AG08395 (cell line): ENCODE data around the gene NFASC.

Experiments used
- DNase-seq: peaks from one replicate; pipeline ENCODE4 v3.0.0; 2012; ENCODE audit warnings: mixed read lengths, low spot score

Gene NFASC

DNA sequence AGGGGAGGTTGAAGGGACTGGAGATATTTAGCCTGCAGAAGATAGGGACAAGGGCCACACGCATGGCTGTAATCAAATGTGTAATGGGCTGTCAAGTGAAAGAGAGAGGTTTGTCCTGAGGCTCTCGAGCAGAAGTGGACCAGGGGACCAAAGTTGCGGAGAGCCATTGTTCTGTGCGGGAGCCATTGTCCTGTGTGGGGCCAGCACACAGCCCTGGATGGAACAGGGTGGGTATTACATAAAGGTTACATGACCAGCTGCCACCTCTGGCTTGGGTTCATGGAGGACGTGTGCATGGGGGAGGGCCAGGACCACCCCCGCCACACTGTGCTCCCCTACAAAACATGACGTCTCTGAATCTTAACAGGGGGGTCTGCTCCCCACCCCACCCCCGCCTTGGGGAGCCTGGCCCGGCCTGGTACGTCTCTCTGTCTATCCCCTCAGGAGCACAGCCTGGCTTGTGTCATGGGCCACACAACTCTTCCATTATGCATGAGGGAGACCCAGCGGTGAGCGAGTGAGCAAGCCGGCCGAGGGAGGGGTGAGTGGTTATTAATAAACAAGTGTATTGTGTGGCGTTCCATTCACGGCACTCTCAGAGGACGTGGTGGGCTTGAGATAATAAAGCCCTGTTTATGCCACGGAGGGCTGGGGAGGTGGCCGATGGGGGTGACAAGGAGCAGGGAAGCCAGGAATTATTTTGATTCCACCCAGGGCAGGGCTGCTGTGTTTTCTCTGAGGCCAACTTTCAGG, at the start of gene NFASC:
NFASC (plus strand) TSS at position 703 of the 753 bp plus-strand sequence. CDS start 73,454 bp downstream, outside the sequence.
- DNase-seq: no peak

DNA sequence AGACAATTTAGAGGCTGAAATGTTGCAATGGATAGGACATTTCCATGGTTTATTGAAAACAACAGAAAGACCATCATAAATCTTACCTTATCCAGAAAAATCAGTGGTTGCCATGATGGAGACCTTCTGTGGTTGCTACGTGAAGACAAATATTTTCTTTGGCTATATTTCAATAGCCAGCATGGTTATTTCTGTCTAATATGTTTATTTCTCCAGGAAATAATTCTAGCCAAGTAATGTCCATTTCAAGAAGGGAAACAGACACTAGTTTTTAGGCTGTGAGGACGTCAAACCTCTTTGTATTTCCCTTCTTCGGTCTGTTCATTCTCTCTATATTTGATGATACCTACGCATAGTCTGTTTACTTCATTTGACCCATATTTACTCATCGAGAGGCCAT, 49.2 kb upstream of the NFASC start:
- no peak for DNase-seq

DNA sequence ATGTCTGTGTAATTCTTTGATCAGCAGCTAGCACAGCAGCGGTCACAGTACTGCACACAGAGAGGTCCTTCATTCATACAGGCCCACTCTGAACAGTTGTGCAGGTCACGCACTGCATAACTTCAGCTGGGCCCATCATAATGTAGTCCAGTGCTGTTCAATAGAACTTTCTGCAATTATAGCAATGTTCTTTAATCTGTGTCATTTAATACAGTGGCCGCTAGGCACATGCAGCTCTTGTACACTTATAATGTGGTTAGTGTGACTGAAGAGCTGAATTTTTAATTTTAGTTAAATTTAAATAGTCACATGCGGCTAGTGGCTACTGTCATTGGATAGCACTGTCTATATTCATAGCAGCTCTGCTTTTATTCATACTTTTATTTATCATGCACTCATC, 48.7 kb upstream of the NFASC start:
- no peak for DNase-seq

DNA sequence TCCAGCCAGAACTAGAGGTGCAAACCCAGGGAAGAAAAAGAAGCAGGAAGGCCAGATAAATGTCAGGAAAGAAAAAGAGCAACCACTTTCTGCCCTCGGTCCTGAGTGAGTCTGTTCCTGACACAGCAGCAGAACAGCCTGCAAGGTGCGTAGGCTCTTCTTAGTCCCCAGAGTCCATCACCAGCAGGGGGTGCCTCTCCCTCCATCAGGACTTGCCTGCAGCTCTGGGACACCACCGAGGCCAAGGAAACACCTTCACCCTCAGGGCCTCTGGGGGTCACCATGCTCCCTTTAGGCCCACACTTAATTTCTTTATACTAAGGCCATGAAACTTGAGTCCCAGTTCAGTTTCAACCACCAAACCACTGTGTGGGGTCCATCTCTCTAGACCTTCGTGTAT, 43.7 kb upstream of the NFASC start:
- peak; percentile 38 for DNase-seq

DNA sequence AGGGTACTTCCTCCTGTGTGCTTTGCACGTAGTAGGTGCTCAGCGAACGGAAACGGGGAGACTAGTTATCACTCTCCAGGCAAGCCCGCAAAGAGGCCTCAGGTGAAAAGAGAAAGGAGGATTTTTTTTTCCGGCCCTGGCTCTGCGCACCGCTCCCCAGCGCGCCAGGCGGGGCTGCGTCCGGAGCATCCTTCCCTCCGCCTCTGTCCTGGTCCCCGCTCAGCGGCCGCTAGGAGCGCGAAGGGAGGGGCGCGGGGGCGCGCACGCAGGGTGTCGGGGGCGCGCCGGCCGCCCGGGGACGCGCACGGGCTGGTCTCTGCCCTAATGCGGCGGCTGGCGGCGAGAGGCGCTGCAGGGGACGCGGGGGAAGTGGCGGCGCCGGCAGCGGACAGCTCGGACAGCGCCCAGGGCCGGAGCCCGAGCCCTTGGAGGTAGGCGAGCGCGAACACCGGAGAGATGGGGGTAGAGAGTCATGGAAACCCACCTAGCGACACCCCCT, 42.3 kb upstream of the NFASC start:
- peak; percentile 96 for DNase-seq

DNA sequence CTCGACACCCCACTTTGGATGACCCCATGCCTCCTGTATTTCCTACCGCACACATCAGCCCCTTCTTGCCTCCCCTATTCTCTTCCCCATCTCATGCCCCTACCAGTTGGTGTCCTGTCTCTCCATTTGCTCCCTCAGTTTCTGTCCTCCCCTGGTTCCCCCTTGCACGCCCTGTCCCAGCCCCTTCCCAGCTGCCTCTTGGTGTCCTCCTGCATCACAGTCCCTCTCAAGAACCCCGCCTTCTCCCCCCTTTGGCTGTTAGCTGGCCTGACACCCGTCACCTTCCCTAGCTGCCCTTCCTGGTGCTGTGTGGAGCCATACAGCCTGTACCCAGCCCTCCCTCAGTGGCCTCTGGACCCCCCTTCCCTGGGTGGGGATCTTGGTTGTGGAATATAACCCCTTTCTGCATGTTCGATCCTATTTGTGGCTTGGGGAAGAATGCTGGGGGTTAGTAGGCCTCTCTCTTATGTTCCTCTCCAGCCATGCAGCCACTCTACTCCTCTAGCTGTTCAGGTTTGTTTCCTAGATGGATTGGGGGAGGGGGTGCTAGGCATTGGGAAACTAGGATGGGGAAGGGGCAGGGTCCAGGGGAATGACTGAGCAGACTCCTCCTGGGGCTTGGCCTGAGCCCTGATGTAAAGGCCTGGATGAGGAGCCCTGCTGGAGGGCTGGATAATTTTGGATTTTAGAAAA, 41.4 kb upstream of the NFASC start:
- no peak for DNase-seq

DNA sequence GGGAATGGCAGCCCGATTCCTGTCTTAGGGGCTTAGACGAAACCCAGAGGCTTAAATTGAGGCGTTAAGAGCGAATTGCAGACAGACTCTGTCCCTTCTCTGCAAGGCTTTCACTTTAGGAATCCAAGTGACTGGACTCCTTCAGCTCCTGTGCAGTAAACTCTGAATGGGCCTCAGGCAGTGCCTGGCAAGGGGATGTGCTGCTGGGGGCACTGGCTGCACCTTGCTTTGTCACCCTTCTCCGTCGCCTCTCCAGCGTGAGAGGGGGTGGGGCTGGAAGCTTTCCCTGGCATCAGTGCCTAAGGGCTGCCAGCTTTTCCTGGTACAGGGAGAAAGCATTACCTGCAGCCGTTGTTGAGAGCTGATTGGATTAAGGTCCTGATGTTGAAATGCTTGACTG, 39.9 kb upstream of the NFASC start:
- no peak for DNase-seq

DNA sequence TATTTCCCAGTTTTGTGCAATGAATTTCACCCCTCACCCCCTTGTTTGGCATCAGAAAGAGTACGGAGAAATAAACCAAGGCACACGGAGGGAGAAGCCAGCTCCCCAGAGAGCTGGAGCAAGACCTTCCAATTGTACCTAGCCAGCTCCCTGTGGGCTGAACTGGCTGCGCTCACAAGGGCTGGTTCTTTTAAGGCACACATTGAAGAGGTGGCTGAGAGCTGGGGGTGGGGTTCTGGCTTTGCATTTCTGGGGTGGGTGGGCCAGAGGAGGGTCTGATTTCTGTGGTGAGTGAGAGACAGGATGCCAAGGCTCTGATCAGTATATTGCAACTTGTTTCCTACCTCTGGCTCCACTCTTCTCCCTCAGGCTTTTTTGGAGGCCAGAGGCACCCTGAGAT, 39.5 kb upstream of the NFASC start:
- no peak for DNase-seq

DNA sequence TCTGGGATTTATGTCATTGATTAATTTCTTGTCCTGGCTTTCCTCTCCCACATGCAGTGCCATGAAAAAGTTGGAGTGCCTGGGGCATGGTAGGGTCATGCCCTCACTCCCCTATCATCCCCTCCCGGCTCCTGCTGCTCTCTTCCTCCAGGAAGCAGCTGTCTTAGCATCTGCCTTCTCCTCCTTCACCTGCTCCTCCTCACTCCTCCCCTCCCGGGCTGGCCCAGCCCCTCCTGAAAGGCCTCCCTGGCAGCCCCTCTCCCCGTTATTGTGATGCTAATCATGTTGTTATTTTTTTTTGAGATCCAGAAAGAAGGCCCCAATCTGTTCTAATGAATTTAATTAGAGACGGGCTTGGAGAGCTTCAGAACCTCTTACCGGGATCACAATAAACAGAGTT, 36.3 kb upstream of the NFASC start:
- DNase-seq: no peak

DNA sequence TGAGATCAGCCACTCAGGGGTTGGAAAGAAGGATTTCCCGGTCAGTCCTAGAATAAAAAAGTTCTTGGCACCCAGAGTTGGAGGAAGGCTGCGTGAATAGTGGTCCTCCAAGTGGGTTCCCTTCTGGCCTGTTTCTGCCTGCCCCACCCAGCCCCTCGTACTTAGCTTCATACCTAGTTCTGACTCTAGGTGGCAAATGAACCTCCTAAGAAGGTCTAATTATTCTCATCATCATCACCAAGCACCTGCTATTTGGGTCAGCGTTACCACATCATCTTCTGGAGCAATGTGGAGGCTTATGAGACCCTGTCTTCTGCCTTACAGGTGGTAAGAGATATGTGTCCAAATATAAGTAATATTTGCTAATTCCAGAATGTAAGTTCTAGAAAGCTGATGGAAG, 35.9 kb upstream of the NFASC start:
- DNase-seq: no peak

DNA sequence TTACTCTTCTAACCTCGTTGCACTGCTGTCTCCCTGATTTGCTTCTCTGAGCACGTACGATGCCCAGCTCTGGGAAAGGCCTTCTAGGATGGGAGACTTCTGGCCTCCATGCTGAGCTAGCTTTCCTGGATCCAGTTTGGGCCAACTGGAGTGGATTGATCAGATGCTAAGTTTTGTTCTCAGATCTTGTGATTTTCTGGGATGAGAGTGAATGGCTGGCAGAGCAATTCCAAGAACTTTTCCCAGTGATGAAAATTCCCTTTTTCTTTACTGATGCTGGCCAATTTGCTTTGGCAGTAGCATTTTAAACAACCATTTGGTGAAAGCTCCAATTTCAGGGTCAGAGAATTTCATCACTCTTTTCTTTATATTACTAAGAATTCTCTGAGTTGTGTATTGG, 34.9 kb upstream of the NFASC start:
- DNase-seq: no peak

DNA sequence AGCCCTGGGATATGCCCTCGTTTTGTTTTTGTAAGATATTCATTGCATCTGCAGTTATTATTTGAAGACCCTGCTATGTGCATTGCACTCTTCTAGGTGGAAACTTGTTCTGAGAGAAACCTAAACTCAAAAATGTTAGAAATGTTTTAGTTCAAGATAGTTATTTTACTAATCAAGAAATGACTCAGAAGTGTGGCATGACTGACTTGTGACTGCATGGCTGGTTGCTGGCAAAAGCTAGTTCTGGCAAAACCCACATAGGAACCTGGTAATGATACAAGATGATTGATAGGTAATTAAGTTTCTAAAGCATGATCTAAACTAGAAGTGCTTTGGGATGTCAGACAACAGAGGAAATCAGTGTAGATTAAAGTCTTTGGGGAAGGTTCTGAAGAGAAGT, 33.8 kb upstream of the NFASC start:
- DNase-seq: peak; percentile 31

DNA sequence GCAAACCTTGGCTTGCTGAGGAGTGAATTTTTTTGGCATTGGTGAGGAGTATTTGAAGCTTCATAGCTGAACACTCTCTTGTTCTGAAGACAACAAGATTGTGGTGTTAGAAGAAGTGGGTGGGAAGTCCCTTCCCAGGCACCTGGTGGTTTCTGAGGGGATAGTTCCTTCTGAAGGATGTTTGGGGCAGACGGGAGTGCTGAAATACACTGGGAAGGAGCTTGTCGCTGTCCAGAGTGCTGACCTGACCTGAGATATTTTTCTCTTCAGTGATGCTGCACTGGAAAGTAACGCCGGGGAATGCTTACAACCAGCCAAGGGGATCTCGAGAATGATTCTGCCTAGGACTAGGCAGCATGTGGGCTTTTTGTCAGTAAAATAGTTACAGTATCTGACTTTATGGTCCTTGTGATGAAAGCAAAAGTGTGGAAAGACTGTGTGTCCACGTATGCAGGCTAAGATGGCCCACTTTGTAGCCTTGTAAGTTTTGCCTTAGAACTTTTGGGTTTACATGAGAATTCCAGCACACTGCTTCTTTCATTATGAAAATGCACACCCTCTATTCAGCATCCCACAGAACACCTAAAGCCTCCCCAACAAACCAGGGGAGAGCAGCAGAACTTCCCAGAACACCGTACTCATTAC, 33.1 kb upstream of the NFASC start:
- peak; percentile 80 for DNase-seq

DNA sequence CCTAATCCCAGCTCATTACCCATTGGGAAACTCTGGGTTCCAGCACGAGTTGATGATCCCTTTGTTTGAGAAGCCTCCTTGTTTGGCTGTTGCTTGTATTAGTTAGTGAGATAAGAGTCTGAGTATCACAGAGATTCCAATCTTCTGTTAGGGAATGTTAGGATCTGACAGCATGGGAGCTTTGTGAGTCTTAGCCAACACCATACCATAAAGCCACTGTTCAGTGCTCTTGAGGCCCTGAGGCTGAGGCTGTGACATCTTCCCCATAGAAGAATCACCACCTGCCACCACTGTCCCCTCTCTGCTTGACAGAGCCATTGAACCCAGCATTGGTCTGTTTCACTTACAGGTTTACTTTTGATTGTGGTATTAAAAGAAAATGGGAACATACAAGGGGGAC, 29.3 kb upstream of the NFASC start:
- DNase-seq: no peak

DNA sequence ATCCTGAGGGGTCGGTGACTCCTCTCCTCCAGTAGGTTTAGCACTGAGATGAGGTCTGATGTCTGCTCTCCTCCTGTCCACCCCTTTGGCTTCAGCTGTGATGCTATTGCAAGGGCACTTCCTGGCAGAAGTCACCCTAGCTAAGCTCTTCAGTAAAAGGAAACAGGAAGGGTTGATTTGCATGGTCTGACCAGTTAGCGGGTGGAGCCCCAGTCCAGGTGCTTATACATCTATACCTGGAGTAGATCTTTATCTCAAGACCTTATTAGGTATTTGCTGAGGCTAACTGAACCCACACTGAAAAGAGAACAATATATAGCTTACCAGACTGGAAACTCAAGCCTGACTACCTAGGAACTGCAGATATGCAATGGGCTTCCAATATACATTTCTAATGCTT, 28.9 kb upstream of the NFASC start:
- no peak for DNase-seq

DNA sequence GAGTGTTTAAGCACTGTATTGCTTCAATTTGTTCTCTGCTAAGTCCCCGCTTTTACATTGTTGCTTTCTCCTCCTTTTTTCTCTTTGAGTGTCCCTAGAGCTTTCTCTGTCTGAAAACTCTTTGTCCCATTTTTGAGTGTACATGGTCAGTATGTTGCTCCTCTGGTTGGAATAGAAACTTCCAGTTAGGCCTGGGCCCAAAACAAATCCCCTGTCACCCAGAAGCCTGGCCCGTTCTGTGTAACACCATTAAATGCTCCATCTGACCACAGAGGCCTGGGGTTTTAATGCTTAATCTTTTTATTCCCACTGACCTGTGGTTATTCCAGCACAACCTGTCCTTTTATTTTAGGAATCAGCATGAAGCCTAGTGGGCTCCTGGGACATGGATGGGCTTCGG, 28.3 kb upstream of the NFASC start:
- DNase-seq: no peak

DNA sequence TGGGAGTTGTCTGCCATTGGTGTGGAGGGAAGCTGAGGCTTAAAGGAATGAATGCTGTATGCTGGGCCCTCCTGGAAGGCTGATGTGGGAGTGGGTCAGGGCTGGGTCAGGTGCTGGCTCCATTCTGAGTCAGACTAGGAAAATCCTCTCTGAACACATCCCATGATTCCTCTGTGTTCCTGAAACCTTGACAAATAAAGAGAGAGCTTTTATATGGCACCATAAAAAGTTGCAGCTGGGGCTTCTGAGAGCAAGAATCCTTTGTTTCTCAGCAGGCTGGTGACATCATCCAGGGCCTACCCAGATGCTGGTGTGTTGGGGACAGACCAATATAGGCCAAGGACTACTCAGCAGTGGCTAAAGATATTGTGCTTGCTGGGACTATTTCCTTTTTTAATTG, 27.8 kb upstream of the NFASC start:
- DNase-seq: no peak

DNA sequence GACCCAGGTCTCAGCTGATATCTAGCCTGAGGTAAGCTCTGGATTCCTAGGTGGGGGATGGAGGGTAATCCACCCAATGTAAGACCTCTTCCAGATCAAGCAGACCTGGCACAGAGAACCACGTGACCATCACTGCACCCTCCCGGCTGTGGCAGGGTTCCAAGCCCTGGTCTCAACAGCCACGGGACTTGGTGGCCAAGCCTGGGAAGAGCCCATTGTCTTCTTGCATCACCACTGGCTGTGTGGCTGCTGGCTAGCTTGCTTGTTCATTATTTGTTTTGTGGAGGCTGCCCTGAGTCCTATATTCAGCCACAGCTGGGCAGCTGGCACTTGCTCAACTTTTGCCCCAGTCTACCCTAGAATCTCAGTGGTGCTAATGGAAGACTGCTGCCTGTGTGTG, 24.1 kb upstream of the NFASC start:
- DNase-seq: no peak

DNA sequence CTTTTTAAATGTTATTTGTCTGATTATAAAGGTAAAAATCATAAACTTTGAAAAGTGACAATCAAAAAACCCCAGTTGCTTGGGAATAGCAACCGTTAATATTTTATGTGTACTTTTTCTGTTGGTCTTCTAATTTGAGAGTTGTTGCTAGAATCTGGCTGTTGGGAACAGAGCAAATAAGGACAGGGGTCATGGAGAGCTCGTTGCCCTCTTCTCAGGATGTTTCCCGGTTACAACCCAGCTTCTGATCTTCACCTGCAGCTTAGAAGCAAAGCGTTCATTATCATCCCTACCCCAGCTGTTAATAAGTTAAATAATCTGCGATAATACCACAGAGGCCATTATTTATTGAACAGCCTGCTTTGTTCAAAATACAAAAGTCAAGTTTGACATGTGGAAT, 22.1 kb upstream of the NFASC start:
- DNase-seq: no peak

DNA sequence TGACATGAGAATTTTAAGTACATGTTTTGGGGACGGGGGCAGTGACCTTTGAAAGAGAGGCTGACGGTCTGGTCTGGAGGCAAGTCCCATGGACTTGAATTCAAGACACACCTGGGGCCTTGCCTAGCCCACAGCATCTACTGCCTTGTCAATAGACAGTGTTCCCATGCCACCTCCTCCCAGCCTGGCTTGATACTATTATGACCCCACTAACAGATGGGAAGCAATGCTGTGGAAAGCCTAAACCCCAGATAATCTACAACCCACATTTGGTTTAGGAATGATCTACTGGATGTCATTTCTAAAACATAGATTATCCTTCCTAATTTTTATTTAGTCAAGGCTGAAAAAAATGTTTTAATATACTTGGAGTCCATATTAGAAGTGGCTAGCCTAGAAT, 17.8 kb upstream of the NFASC start:
- no peak for DNase-seq

DNA sequence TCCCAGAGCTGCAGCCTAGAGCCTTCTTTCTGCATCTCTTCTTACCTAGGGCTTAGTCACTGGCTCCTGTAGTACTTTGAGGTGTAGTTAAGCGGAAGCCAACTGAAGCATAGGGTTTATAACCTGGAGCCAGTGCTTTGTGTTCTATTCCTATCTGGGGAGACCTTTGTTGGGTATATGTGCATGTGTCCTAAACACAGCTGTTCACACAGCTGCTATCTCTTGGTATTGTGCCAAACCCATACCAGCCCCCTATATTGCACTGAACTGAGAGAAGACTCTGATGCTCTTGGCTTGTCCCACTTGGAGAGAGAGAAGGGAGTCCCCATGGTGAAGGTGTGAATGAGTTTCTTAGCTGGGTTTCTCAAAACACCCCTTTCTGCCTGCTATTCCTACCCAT, 17.2 kb upstream of the NFASC start:
- DNase-seq: no peak

DNA sequence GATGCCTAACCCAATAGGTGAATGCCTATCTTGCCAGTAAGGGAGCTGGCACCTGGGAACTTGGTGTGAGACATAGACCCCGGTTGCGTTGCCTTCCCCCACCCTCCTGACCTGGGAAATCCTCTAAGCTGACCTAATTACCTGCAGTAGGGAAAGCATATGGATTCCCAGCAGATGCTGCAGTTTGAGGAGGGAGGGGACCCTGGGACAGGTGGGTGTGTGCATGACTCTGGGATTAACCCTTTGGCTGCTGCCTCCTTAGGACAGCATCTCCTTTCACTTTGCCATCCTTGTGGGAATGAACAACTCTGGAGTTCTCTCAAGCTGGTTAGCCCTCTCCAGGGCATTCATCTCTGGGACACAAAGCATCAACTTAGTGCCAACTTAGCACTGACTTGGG, 16.4 kb upstream of the NFASC start:
- no peak for DNase-seq

DNA sequence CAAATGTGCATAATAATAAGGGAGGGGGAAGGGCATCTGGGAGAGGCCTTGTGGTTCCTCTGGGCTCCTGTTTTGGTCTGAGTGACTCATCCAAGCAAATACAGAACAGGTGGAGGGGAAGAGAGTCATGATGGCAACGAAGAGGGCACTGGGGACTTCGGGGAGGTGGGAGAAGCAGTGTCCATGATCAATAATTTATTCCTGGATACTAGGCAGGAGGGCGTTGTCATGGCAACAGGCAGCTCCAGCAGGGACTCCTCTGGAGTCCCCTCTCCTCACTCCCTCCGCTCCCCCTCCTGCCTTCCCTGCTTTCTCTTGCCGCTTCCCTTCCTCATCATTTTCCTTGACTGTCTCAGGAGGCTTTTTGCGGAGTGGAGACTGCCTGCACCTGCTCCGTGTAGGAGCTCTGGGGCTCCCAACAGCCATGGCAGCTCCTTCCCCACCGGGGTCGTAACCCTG, 12.3 kb upstream of the NFASC start:
- peak; percentile 44 for DNase-seq
